ENCODE results near the gene SLC36A2. TPM values are rescaled to one million over a fixed set of nuclear protein-coding genes. Genes with fewer than 3 reads are reported as not detected.

SLC36A2 gene
- total RNA-seq, 1 experiment from 2014 or later = not detected

- Histone ChIP-seq H3K27me3 (peaks cover 9% of the 10 kb centered on the region; the same call in 1 of the 2 replicates), H3K9me3 (no peaks in the 10 kb centered on the region), H3K4me3 (no peak overlapping the region), H3K36me3 (no peaks in the 10 kb centered on the region)
- no peak for DNase-seq
Observed at GRCh38 chr5:151275803-151276202, 71.6 kb downstream of the SLC36A2 start.

- no peaks in the 10 kb centered on the region for H3K9me3 ChIP-seq
- H3K27me3 ChIP-seq = peaks cover 8% of the 10 kb centered on the region; the same call in 1 of the 2 replicates
- DNase-seq = no peak
- no peak overlapping the region for H3K4me3 ChIP-seq
- no peaks in the 10 kb centered on the region for H3K36me3 ChIP-seq
Observed at GRCh38 chr5:151274666-151275065, 72.7 kb downstream of the SLC36A2 start.

DNA sequence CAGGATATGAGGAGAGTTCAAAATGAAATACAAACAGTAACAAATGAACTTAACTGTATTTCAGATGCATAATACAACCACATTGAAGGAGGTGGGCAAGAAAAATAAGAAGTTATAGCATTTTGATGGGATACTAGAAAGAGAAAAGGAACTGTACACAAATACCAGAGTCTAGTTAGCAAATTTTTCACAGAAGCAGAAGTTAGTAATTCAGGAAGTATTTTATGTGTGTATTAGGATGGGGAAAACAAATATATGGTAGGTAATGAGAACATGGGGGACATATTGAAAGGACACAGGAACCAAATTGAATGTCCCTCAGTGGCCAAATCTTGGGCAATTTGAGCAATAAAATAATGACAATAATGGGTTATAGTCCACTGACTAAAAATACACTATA, 76.0 kb downstream of the SLC36A2 start:
- Histone ChIP-seq H3K4me3 (no peak overlapping the region), H3K36me3 (no peaks in the 10 kb centered on the region), H3K27me3 (0 out of 2 replicates have a peak, but pooled peaks cover 3% of the 10 kb centered on the region), H3K9me3 (no peaks in the 10 kb centered on the region)
- DNase-seq = no peak

- DNase-seq = no peak
- Histone ChIP-seq H3K4me3 (no peak overlapping the region), H3K27me3 (0 out of 2 replicates have a peak, but pooled peaks cover 3% of the 10 kb centered on the region), H3K9me3 (no peaks in the 10 kb centered on the region), H3K36me3 (no peaks in the 10 kb centered on the region)
Observed at GRCh38 chr5:151270599-151270998, 76.8 kb downstream of the SLC36A2 start.

DNA sequence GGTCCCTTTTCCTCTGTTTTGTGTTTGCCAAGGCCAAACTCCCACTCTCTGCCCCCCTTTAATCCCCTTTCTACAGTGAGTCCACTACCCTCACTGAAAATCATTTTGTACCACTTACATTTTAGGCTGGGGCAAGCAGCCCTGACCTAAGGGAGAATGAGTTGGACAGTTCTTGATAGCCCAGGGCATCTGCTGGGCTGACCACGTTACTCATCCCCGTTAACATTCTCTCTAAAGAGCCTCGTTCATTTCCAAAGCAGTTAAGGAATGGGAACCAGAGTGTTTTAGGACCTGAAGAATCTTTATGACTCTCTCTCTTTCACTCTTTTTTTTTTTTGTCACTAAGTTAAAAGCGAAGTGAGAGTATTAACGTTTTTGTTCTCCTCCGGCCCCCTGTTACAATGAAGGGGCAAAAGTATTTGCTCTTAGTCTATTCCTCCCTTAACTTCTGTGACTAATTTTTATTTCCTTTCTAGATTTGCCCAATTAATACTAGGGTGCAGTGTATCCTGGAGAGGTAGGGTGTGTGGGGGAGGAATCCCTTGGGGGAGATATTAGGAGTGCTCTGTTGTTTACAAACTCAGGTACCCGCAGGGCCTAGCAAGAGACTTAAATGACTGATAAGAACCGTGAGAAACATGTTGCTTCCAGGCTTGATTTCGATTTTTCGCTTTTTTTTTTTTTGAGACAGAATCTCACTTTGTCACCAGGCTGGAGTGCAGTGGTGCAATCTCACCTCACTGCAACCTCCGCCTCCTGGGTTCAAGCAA, 79.7 kb downstream of the SLC36A2 start:
- Histone ChIP-seq H3K27me3 (no peaks in the 10 kb centered on the region), H3K4me3 (no peak overlapping the region), H3K9me3 (no peaks in the 10 kb centered on the region), H3K36me3 (no peaks in the 10 kb centered on the region)
- DNase-seq = no peak

Other genes starting within 250 kb of the SLC36A2 start
- gene ANXA6, start 189.8 kb downstream of the SLC36A2 start, total RNA-seq (2014; rRNA removed; shearing (Covaris generic); ENCODE audit: low replicate concordance) = 222 and 331 TPM in 2 replicates
- 0.27 and 0.40 TPM in 2 replicates for gene CCDC69, start 123.5 kb downstream of the SLC36A2 start, total RNA-seq (2014; rRNA removed; shearing (Covaris generic); ENCODE audit: low replicate concordance)
- 12.9 and 15.7 TPM in 2 replicates for gene GM2A, start 94.4 kb downstream of the SLC36A2 start, total RNA-seq (2014; rRNA removed; shearing (Covaris generic); ENCODE audit: low replicate concordance)
- not detected in 2 replicates for gene SLC36A3, start 43.8 kb downstream of the SLC36A2 start, total RNA-seq (2014; rRNA removed; shearing (Covaris generic); ENCODE audit: low replicate concordance)
- gene SLC36A1, start 100.0 kb upstream of the SLC36A2 start, total RNA-seq (2014; rRNA removed; shearing (Covaris generic); ENCODE audit: low replicate concordance) = 2.9 and 5.8 TPM in 2 replicates
- gene FAT2, start 243.8 kb upstream of the SLC36A2 start, total RNA-seq (2014; rRNA removed; shearing (Covaris generic); ENCODE audit: low replicate concordance) = not detected in 2 replicates

Measured in MG63 (cell line).